SK-N-SH (cell line): ENCODE results near the gene CLDN6. TPM values are rescaled to one million over a fixed set of nuclear protein-coding genes. Genes with fewer than 3 reads are reported as not detected.

Experiments used
- CTCF ChIA-PET: fragments of 300-600, 350-600 bp; formaldehyde crosslinking; extraction: SDS; loops from one replicate; lab custom pipeline; 2021; lab: Yijun Ruan, JAX
- POLR2A ChIA-PET: fragments of 350-600 bp; sonication (Branson Sonifier 250); formaldehyde crosslinking; extraction: SDS; loops from one replicate; lab custom pipeline; 2020; ENCODE audit warnings: antibody characterized with exemption, inconsistent platforms; lab: Yijun Ruan, JAX
- DNase-seq: peaks from one replicate; pipeline ENCODE4 v3.0.0; 2012
- H2AFZ ChIP-seq: fragments of 200-600 bp; sonication (generic); 2 replicates; pipeline ENCODE4 v1.8.1; 2016; ENCODE audit warnings: antibody characterized with exemption, mild to moderate bottlenecking, low read depth
- H3F3A ChIP-seq: fragments of 200-600 bp; sonication (generic); replicated peaks from 2 replicates; pipeline ENCODE3; 2016; ENCODE audit warnings: antibody characterized with exemption, mild to moderate bottlenecking; ENCODE audit not compliant: insufficient read depth
- H3K27ac ChIP-seq, 2 experiments: fragments of 200-500 bp in 1 of 2; fragments of 200-600 bp in 1 of 2; sonication (Bioruptor generic) in 1 of 2; sonication (generic), shearing (Covaris generic) in 1 of 2; 2 replicates each; pipeline versions ENCODE4 v1.5.1 to v1.6.1; 2014 to 2016; ENCODE audit warnings: low read depth in 2 of 2, inconsistent platforms in 1 of 2, low read length in 1 of 2, mild to moderate bottlenecking in 1 of 2, mixed read lengths in 1 of 2
- H3K27me3 ChIP-seq: fragments of 200-600 bp; sonication (generic), shearing (Covaris generic); 2 replicates; pipeline ENCODE4 v1.6.1; 2016; ENCODE audit warnings: mixed run types; ENCODE audit not compliant: insufficient read depth
- H3K36me3 ChIP-seq, 2 experiments: fragments of 200-500 bp in 1 of 2; fragments of 200-600 bp in 1 of 2; sonication (Bioruptor generic) in 1 of 2; sonication (generic) in 1 of 2; replicated peaks in 1 of 2; 2 replicates each; pipeline versions ENCODE3 to v1.5.1; 2014 to 2016; ENCODE audit warnings: low read length in 1 of 2, mild to moderate bottlenecking in 1 of 2; ENCODE audit not compliant: insufficient read depth in 2 of 2, control insufficient read depth in 1 of 2
- H3K4me1 ChIP-seq, 2 experiments: fragments of 200-500 bp in 1 of 2; fragments of 200-600 bp in 1 of 2; sonication (Bioruptor generic) in 1 of 2; sonication (generic), shearing (Covaris generic) in 1 of 2; 2 replicates each; pipeline versions ENCODE4 v1.5.1 to v1.6.1; 2014 to 2016; ENCODE audit warnings: low read depth in 1 of 2, low read length in 1 of 2, mixed run types in 1 of 2; ENCODE audit not compliant: insufficient read depth in 2 of 2, control insufficient read depth in 1 of 2
- H3K4me2 ChIP-seq: fragments of 200-600 bp; sonication (generic), shearing (Covaris generic); 2 replicates; pipeline ENCODE4 v1.6.1; 2017; ENCODE audit warnings: mixed run types
- H3K4me3 ChIP-seq, 2 experiments: fragments of 200-500 bp in 1 of 2; fragments of 200-600 bp in 1 of 2; sonication (Bioruptor generic) in 1 of 2; sonication (generic), shearing (Covaris generic) in 1 of 2; 2 replicates each; pipeline versions ENCODE4 v1.5.1 to v1.8.1; 2014 to 2016; ENCODE audit warnings: low read depth in 2 of 2, inconsistent platforms in 1 of 2, low read length in 1 of 2, mild to moderate bottlenecking in 1 of 2, mixed read lengths in 1 of 2, moderate library complexity in 1 of 2
- H3K79me2 ChIP-seq: fragments of 200-600 bp; sonication (generic); 2 replicates; pipeline ENCODE4 v1.8.1; 2017; ENCODE audit warnings: mild to moderate bottlenecking; ENCODE audit not compliant: insufficient read depth
- H3K9ac ChIP-seq: fragments of 200-600 bp; sonication (generic); 2 replicates; pipeline ENCODE4 v1.6.1; 2017; ENCODE audit warnings: mixed run types
- H3K9me2 ChIP-seq: fragments of 200-600 bp; sonication (generic); 2 replicates; pipeline ENCODE4 v1.6.1; 2017; ENCODE audit warnings: mixed run types
- H3K9me3 ChIP-seq: fragments of 200-600 bp; sonication (generic); 2 replicates; pipeline ENCODE4 v1.6.1; 2017; ENCODE audit warnings: mixed run types, mild to moderate bottlenecking, moderate library complexity
- H4K20me1 ChIP-seq: fragments of 200-600 bp; sonication (generic); 2 replicates; pipeline ENCODE4 v1.6.1; 2017; ENCODE audit warnings: mild to moderate bottlenecking, mixed run types; ENCODE audit not compliant: insufficient read depth
- CHD2 ChIP-seq: fragments of 150-350 bp; IDR thresholded peaks from 2 replicates; pipeline ENCODE4 v1.6.1; 2018; ENCODE audit warnings: low read length; ENCODE audit not compliant: partially characterized antibody
- FOSL2 ChIP-seq: IDR thresholded peaks from 2 replicates; pipeline ENCODE4 v1.4.0; 2012; ENCODE audit warnings: low read depth, mild to moderate bottlenecking, moderate library complexity, borderline replicate concordance
- FOXJ3 ChIP-seq: sonication (generic); formaldehyde crosslinking; IDR thresholded peaks from 2 replicates; pipeline ENCODE4 v1.5.1; 2020; ENCODE audit warnings: mild to moderate bottlenecking, missing genetic modification reagents
- GABPA ChIP-seq: IDR thresholded peaks from 2 replicates; pipeline ENCODE4 v1.4.0; 2012; ENCODE audit warnings: low read depth, mild to moderate bottlenecking
- GATA2 ChIP-seq: sonication (generic); formaldehyde crosslinking; IDR thresholded peaks from 2 replicates; pipeline ENCODE4 v1.5.0; 2020; ENCODE audit warnings: mild to moderate bottlenecking, missing genetic modification reagents
- MEF2A ChIP-seq: IDR thresholded peaks from 2 replicates; pipeline ENCODE4 v1.4.0; 2012; ENCODE audit warnings: low read depth, borderline replicate concordance
- NRF1 ChIP-seq: IDR thresholded peaks from 2 replicates; pipeline ENCODE4 v1.6.1; 2012; ENCODE audit warnings: low read depth, mild to moderate bottlenecking, low read length
- POLR2AphosphoS5 ChIP-seq: IDR thresholded peaks from 2 replicates; pipeline ENCODE4 v1.6.1; 2012; ENCODE audit warnings: low read depth, low read length
- RAD21 ChIP-seq: IDR thresholded peaks from 2 replicates; pipeline ENCODE4 v1.6.1; 2012; ENCODE audit warnings: mild to moderate bottlenecking, low read length
- RFX5 ChIP-seq: IDR thresholded peaks from 2 replicates; pipeline ENCODE4 v1.6.1; 2012; ENCODE audit warnings: mild to moderate bottlenecking, improper control_type of control experiment, low read length
- RXRA ChIP-seq: IDR thresholded peaks from 2 replicates; pipeline ENCODE4 v1.4.0; 2012; ENCODE audit warnings: low read depth, mild to moderate bottlenecking, borderline replicate concordance
- SIN3A ChIP-seq: IDR thresholded peaks from 2 replicates; pipeline ENCODE4 v1.6.1; 2012; ENCODE audit warnings: low read depth, mild to moderate bottlenecking, low read length, moderate library complexity, borderline replicate concordance
- TEAD4 ChIP-seq: IDR thresholded peaks from 2 replicates; pipeline ENCODE4 v1.4.0; 2012; ENCODE audit warnings: mild to moderate bottlenecking, borderline replicate concordance; ENCODE audit not compliant: insufficient read depth
- YY1 ChIP-seq: IDR thresholded peaks from 2 replicates; pipeline ENCODE4 v1.4.0; 2012; ENCODE audit warnings: low read depth, mild to moderate bottlenecking
- WGBS: methylation state at CpG from one replicate; pipeline ENCODE4 v1.1.6; 2017; ENCODE audit warnings: low lambda C conversion rate; 5-methylcytosine and 5-hydroxymethylcytosine counted together
- polyA plus RNA-seq, 3 experiments: library from polyadenylated mRNA; depleted of rRNA; stranded (reverse); fragments of >200 nt; gene quantifications; 2 replicates each; pipeline ENCODE4 v1.2.3, GENCODE V29; 2012
- TF ChIP-seq, protein P1 (sequence below): IDR thresholded peaks from 2 replicates; pipeline ENCODE4; 2012
- TF ChIP-seq, protein P2 (sequence below): fragments of 200-600 bp; sonication (generic); IDR thresholded peaks from 2 replicates; pipeline ENCODE4 v1.6.1; 2017; ENCODE audit warnings: antibody characterized with exemption, mild to moderate bottlenecking, moderate library complexity
- TF ChIP-seq, protein P3 (sequence below): fragments of 150-350 bp; IDR thresholded peaks from 2 replicates; pipeline ENCODE4 v1.6.1; 2016; ENCODE audit warnings: mild to moderate bottlenecking, low read depth, low read length
- TF ChIP-seq, protein P4 (sequence below): IDR thresholded peaks from 2 replicates; pipeline ENCODE4 v1.4.0; 2012; ENCODE audit warnings: low read depth, borderline replicate concordance
- TF ChIP-seq, protein P5 (sequence below): fragments of 150-350 bp; IDR thresholded peaks from 2 replicates; pipeline ENCODE4 v1.6.1; 2017; ENCODE audit warnings: antibody characterized with exemption, low read length, low read depth, borderline replicate concordance

Gene CLDN6
- polyA plus RNA-seq, 1 of the 3 experiments (the other 2 are of a cell fraction), result 0.20 TPM

DNA sequence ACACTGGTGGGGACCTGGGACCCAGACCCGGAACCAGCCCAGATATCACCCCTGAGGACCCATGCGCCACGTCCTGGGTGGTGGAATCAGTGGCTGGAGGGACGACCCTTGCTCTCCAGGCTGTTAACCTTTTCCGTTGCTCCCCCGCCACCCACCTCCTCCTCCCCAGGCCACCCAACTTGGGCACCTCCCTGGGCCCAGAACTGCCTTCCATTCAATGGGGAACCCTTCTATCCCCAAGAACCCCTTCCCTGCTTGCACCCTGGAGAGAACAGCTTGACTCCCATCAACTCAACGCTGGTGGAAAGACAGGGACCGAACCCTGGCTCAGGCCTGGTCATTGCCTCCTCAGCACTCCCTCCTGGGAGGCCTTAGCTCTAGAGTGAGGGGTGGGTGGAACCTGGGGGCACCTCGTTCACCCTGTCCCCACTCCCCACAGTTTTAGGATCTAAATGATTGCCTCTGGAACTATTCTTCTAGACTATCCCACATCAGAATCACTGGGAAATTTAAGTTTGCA lies 41.8 kb upstream of the CLDN6 start:
- POLR2A ChIA-PET, result interaction anchor here (1.3 to 2.0 kb wide), 2 partner anchors 12 to 69 kb away, joined by 3 to 6 read pairs; no protein-coding TSS in a partner anchor
- Histone ChIP-seq H3K4me2 (peak overlapping the region; percentile 99), H3F3A (no peaks in the 10 kb centered on the region)
- TF ChIP-seq TEAD4 (no peak), GABPA (no peak), RFX5 (no peak), RXRA (no peak)
- TF ChIP-seq, all 33 proteins: peak for 0
- Histone ChIP-seq H3K36me3 (no peaks in the 10 kb centered on the region), H3K9me2 (no peaks in the 10 kb centered on the region), H3K9ac (peak overlapping the region; percentile 84), H4K20me1 (no peaks in the 10 kb centered on the region), H3K79me2 (no peaks in the 10 kb centered on the region), H3K4me3 (peak overlapping the region; percentile 70 to 87), H3K27me3 (no peaks in the 10 kb centered on the region), H3K9me3 (no peaks in the 10 kb centered on the region), H3K4me1 (peaks cover 0 to 12% of the 10 kb centered on the region in 2 experiments; a peak in 1 of 4 replicates), H3K27ac (peak overlapping the region; percentile 53 to 72), H2AFZ (peak overlapping the region; percentile 95)
- DNase-seq, result no peak
- 79% methylated on average over 8 of the region's 9 CpGs for WGBS
- CTCF ChIA-PET, result interaction anchor here (0.6 to 4.1 kb wide), 31 partner anchors 9 to 145 kb away, joined by 3 to 63 read pairs (median 11); partner anchors contain the start of genes HCFC1R1, THOC6, ZNF213 and ZSCAN10

DNA sequence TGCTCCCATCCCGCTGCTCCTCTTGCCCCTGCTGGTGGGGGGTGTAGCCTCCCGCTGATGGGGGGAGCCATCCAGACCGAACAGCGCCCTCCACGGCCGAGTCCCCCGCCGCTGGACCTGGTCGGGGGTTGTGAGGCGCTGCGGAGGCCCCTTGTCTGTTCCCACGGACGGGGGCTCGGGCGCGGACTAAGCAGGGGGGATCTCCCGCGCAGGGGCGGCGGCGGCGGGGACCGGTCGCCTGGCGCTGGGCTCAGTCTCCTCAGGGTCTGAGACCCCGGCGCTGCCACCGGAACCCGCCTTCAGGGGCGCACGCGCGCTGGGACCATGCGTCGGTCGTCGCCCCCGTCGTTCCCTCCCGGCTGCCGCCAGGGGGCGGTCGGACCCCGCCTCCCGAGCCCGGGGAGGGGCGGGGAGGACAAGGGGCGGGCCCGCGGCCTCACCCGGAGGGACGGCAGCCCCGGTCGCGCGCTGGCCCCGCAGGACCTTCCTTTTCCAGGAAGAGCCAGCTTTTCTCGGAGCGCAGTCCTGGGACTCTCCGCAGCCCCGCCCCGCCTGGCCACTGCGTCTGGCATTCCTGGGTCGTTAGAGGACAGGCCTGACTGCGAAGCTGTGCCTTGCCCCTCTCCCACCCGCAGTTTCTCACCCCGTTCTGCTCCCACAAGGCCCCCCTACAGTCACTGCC lies 41.2 kb upstream of the CLDN6 start:
- peak overlapping the region; percentile 95 for H2AFZ ChIP-seq
- ChIA-PET POLR2A (interaction anchor here (0.5 to 2.0 kb wide), 4 partner anchors 11 to 840 kb away, joined by 3 to 6 read pairs (median 4); no protein-coding TSS in a partner anchor), CTCF (interaction anchor here (0.6 to 4.1 kb wide), 50 partner anchors 8 to 145 kb away, joined by 3 to 63 read pairs (median 6); partner anchors contain the start of genes CLDN6, HCFC1R1, MMP25 and OR1F1)
- peak overlapping the region; percentile 84 for H3K9ac ChIP-seq
- H3K79me2 ChIP-seq, result no peaks in the 10 kb centered on the region
- no peaks in the 10 kb centered on the region for H3K9me2 ChIP-seq
- H3K4me1 ChIP-seq, result peaks cover 0 to 12% of the 10 kb centered on the region in 2 experiments; a peak in 1 of 4 replicates
- peak overlapping the region; percentile 53 to 72 for H3K27ac ChIP-seq
- 4% methylated on average over 11 of the region's 67 CpGs for WGBS
- H3K4me2 ChIP-seq, result peak overlapping the region; percentile 99
- no peaks in the 10 kb centered on the region for H3K9me3 ChIP-seq
- no peaks in the 10 kb centered on the region for H3K36me3 ChIP-seq
- peak overlapping the region; percentile 70 to 87 for H3K4me3 ChIP-seq
- DNase-seq, result peak; percentile 99
- no peaks in the 10 kb centered on the region for H3K27me3 ChIP-seq
- H4K20me1 ChIP-seq, result no peaks in the 10 kb centered on the region
- H3F3A ChIP-seq, result no peaks in the 10 kb centered on the region
- TF ChIP-seq GABPA, result no peak; the same call in 1 of the 2 replicates
- no peak for TF ChIP-seq GATA2
- TF ChIP-seq FOXJ3 (CRISPR knock-in tag), result no peak
- TF ChIP-seq, protein P1, sequence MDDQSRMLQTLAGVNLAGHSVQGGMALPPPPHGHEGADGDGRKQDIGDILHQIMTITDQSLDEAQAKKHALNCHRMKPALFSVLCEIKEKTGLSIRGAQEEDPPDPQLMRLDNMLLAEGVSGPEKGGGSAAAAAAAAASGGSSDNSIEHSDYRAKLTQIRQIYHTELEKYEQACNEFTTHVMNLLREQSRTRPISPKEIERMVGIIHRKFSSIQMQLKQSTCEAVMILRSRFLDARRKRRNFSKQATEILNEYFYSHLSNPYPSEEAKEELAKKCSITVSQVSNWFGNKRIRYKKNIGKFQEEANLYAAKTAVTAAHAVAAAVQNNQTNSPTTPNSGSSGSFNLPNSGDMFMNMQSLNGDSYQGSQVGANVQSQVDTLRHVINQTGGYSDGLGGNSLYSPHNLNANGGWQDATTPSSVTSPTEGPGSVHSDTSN, result no peak
- TF ChIP-seq, protein P2, sequence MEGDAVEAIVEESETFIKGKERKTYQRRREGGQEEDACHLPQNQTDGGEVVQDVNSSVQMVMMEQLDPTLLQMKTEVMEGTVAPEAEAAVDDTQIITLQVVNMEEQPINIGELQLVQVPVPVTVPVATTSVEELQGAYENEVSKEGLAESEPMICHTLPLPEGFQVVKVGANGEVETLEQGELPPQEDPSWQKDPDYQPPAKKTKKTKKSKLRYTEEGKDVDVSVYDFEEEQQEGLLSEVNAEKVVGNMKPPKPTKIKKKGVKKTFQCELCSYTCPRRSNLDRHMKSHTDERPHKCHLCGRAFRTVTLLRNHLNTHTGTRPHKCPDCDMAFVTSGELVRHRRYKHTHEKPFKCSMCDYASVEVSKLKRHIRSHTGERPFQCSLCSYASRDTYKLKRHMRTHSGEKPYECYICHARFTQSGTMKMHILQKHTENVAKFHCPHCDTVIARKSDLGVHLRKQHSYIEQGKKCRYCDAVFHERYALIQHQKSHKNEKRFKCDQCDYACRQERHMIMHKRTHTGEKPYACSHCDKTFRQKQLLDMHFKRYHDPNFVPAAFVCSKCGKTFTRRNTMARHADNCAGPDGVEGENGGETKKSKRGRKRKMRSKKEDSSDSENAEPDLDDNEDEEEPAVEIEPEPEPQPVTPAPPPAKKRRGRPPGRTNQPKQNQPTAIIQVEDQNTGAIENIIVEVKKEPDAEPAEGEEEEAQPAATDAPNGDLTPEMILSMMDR, result peak; percentile 63
- TF ChIP-seq, protein P3, sequence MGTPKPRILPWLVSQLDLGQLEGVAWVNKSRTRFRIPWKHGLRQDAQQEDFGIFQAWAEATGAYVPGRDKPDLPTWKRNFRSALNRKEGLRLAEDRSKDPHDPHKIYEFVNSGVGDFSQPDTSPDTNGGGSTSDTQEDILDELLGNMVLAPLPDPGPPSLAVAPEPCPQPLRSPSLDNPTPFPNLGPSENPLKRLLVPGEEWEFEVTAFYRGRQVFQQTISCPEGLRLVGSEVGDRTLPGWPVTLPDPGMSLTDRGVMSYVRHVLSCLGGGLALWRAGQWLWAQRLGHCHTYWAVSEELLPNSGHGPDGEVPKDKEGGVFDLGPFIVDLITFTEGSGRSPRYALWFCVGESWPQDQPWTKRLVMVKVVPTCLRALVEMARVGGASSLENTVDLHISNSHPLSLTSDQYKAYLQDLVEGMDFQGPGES, result no peak
- TF ChIP-seq, protein P4, sequence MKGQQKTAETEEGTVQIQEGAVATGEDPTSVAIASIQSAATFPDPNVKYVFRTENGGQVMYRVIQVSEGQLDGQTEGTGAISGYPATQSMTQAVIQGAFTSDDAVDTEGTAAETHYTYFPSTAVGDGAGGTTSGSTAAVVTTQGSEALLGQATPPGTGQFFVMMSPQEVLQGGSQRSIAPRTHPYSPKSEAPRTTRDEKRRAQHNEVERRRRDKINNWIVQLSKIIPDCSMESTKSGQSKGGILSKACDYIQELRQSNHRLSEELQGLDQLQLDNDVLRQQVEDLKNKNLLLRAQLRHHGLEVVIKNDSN, result no peak
- TF ChIP-seq, protein P5, sequence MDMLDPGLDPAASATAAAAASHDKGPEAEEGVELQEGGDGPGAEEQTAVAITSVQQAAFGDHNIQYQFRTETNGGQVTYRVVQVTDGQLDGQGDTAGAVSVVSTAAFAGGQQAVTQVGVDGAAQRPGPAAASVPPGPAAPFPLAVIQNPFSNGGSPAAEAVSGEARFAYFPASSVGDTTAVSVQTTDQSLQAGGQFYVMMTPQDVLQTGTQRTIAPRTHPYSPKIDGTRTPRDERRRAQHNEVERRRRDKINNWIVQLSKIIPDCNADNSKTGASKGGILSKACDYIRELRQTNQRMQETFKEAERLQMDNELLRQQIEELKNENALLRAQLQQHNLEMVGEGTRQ, result no peak
- TF ChIP-seq FOSL2, result no peak
- no peak for TF ChIP-seq TEAD4
- peak; percentile 64; the same call in 1 of the 2 replicates for TF ChIP-seq SIN3A
- peak; percentile 9 for TF ChIP-seq CHD2
- no peak for TF ChIP-seq MEF2A
- peak; percentile 81 for TF ChIP-seq RAD21
- peak; percentile 73 for TF ChIP-seq NRF1
- TF ChIP-seq RXRA, result no peak
- TF ChIP-seq YY1, result no peak
- 0 out of 2 replicates have a peak, but pooled peaks have one; percentile 45 for TF ChIP-seq POLR2AphosphoS5
